NCI-H1105 (cell line): ENCODE measurements around the gene BYSL.

Source experiments
- DNase-seq: peaks from one replicate; lab custom pipeline; 2025; lab: John Stamatoyannopoulos, UW

The BYSL gene

DNA sequence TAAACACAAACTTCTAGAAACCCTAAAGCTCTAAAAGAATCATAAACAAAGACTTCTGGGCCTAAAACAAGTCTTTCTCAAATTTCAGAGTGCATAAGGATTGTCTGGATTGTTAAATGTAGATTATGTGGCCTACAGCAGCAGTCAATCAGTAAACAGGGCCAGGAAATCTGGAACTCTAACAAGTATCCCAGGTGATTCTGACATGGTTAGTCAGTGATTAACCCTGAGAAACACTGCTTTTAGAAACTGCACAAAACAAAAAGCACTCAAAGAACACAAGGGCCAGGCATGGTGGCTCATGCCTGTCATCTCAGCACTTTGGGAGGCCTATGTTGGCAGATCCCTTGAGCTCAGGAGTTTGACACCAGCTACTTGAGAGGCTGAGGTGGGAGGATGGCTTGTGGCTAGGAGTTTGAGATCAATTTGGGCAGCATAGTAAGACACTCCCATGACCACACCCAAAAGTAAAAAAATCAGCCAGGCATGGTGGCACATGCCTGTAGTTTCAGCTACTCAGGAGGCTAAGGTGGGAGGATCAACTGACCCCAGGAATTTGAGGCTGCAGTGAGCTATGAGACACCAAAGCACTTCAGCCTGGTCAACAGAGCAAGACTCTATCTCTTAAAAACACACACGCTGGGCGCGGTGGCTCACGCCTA is 6.3 kb upstream of the BYSL start:
- no peak for DNase-seq

DNA sequence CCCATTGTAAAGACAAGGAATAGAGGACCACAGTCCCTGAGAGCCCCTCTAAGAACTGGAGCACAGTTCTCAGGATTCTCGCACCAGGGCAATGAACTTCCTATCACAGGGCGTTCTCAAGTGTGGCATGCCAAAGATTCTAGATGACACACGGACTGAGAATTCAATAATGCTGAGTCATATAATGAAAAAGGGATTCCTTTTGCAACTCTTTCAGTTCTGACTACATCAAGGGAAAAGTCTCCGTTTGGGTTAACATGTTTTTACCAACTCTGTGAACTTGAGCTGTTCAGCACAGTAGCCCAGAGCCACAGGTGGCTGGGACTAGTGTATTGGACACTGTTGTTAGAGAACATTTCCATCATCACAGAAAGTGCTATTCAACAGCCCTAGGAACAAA is 3.8 kb upstream of the BYSL start:
- DNase-seq, result no peak

DNA sequence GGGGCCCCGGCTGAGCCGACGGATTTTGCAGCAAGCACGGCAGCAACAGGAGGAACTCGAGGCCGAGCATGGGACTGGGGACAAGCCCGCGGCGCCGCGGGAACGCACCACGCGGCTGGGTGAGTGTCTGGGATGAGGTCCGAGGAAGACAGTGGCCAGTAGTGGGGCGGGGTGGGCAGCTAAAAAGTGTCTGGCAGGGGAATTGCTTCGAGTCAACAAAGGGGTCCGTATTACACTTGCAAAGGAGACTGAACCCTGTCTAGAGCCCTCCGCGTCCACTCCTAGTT is 356 bp downstream of the BYSL start:
- DNase-seq, result no peak

DNA sequence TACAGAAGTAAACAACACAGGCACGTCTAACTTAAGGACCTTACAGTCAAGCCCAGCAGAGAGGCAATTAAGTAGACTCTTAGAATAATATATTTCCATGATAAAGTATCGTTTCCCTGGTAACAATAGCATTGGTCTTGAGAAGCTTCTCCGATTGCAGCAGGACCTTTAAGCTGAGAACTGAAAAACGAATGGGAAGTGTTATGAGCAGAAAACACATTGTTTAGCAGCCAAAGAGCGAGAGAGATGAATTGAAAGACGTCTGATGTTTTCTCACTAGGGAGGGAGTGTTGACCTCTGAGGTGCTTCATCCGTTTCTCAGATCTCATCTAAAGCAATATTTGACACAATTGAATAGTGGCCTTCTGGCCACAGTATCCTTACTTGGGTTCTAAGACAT is 855 bp downstream of the BYSL start:
- no peak for DNase-seq

DNA sequence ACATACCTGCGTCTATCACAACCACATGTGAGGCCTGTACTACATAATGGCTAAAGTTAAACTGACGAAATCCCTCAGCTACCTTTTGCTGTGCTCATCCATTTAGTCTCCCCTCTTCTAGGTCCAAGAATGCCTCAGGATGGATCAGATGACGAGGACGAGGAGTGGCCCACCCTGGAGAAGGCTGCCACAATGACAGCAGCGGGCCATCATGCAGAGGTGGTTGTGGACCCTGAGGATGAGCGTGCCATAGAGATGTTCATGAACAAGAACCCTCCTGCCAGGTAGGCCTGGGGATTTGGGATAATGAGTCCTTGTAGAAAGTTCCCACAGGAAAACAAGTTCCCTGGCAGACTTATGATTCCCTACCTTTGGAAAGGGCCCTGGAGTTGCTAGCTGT is 6.0 kb downstream of the BYSL start:
- no peak for DNase-seq

DNA sequence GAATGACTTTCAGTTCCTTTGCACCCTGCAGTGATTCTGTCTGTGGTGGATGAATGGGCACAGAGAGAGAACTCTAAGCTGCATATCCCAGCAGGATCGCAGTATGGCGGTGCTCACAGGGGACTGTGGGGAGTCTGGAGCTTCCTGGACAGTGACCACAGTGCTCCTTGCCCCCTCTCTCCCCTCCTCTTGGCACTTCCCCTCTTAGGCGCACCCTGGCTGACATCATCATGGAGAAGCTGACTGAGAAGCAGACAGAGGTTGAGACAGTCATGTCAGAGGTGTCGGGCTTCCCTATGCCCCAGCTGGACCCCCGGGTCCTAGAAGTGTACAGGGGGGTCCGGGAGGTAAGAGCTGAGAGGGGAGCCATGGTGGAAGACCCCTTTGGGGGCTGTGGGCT is 8.6 kb downstream of the BYSL start:
- no peak for DNase-seq

DNA sequence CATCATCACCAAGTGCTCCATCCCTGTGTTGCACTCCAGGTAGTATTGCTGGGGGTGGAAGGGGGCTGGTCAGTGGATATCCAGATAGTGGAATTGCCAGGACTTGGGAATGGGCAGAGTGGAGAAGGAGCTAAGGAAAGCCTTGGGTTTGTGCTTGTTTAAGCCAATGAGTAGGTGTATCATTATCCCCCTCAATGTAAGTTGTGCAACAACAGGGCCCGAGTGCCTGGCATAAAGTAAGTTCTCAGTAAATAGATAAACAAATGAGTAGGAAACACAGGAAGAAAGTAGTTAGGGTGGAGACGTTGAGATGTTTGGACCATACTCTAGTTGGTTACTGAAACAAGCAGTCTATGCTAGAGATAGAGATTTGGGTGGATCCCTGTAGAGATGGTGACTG is 10.5 kb downstream of the BYSL start:
- no peak for DNase-seq

DNA sequence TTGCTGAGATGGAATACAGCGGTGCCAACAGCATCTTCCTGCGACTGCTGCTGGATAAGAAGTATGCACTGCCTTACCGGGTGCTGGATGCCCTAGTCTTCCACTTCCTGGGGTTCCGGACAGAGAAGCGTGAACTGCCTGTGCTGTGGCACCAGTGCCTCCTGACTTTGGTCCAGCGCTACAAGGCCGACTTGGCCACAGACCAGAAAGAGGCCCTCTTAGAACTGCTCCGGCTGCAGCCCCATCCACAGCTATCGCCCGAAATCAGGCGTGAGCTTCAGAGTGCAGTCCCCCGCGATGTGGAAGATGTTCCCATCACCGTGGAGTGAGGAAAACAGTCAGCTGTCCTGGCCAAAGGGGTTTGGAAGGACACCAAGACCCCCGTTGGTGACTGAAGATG is 11.1 kb downstream of the BYSL start:
- no peak for DNase-seq

DNA sequence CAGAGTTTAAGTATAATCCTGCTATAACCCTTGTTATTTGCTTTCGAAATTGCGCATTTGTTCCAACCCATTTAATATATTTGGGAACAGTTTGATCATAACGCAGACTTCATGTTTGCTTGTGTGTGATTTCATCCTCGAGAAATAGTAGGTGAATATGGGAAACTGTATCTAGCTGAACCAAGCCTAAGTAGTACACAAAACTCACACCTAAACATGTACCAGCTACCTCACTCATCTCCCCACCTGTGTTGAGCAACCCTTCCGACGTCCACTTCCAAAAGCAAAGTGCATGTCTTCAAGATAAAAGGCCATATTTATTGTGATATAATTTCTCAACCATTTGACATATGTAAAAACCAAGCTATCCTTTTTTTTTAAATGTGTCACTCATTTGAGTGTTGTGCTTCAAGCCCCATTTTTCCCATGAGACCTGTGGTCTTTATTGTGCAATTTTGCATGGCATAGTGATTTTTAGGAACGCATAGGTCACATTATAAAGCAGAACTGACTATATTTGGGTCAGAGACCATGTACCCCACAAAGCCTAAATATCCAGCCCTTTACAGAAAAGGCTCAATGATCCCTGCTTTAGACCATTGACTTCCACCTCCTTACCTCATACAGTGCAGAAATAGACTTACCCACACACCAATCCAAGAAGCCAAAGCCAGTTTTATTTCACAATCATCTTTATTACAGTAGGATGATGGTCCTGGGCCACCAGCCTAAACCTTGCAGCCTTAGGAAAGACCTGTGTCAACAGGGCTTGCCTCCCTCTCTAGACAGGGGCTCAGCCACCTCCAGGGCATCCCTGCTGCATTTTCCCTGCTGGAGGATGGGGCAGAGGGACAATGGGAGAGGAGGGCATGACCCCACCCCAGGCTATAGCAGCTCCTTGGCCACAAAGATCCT is 13.2 kb downstream of the BYSL start:
- DNase-seq, result no peak

DNA sequence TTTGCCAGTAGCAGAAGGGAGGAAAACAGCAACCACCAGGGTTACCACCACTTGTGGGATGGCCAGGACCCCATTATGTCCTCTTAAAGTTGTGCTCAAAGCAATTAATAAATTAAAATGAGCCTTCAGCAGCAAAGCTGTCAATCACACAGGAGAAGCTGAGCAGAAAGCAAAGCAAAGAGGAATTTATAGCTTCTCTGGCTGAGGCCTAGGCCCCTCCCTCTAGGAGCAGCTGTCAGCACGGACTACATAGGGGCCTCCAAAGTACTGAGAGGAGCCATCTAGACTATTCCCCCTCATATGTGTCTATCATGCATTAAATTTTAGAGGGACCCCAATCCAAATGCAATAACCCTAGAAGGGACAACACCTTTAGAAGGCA is 13.9 kb downstream of the BYSL start:
- DNase-seq, result no peak

DNA sequence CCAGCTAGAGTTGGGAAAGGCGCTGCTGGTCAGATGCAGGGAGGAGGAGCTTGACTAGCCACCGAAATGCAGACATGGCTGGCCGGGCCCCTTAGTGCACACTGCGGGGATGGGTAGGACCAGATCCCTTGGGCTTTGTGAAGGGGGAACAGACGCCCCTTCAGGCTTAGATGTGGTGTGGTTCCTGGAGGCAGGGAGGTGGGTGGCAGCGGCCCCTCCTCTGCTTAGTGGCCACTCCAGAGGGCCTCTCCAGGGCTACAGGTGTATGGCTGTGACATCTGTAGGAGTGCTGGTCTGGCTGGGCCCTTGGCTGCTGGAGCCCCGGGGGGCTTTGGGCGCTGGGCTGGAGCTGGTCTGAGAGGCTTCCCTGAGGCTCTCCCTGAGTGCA is 14.4 kb downstream of the BYSL start:
- DNase-seq, result no peak

DNA sequence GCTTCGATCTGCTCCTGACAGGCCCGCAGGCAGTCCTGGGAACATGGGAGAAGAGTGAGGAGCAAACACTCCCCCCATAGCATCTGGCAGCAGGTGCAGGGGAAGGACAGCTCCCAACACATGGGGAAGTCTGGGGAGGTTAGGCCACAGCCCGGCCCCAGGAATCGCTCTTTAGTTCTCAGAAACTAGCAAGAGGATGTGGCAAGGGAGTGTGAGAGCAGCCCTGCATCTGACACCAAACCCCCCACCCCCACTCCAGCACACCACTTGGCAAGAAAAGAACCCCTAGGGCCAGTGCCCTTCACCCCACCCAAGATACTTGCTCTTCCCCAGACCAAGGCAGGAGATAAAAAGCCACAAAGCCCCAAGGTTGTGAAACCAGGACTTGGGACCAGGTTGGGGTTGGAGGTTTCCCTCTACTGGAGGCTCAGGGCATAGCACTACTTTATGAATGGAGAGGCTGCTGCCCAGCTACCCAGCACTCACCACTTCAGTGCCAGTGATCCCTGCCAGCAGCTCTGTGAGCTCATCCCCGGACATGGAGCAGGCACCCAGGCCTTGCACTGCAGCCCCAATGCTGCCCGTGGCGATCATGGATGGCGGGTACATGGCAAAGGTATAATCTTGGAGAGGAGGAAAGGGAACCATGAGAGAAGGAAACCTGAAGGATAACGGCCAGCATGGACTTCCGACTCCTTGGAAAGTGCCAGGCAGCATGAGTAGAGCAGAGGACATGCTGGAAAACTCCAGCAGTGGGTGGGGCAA is 15.0 kb downstream of the BYSL start:
- DNase-seq, result peak; percentile 52

DNA sequence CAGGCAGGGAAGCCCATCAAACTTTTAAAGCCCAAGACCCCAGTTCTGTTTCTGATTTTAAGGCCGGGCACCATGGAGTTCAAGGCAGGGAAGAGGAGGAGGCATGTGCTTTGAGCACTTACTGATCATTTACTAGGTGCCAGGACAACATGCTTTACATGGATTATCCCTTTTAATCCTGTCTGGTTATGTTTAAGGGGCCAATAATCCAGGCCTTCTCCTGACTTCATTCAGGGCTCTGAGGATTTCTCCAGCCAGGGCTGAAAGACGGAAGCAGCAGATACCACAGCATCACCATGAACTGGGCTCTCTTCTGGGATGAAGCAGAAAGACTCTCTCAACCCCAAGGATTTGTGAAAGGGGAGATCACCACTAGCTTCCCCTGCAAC is 16.2 kb downstream of the BYSL start:
- DNase-seq, result no peak

DNA sequence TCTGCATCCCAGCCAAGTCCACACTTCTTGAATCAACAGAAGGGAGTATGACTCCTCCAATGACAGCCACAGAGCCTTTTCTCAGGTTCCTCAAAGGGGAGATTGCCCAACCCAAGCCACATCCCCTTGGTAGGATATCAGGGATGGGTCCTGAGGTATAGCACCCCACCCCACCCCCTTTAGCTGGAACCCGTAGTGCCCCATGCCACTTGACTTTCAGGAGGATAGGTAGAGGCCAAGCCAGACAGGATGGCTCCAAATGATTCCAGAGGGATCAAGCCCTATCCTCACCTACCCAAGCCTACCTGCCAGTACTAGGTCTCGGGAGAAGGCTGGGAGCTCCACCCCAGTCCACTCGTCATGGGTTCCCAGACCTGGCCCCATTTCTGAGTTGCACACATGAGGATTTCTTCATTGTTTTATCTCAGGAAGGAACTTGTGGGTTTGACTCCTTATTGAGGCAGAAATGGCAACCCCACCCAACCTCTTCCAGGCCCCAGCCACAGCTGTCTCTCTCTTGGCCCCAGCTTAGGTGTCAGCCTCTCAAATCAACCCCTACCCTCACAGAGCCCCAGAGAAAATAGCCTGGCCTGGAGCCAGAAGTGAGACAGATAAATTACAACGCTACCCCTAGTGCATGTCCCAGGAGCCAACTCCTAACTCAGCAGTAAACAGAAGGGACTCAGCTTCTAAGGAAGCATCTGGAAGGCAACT is 16.7 kb downstream of the BYSL start:
- DNase-seq, result no peak

DNA sequence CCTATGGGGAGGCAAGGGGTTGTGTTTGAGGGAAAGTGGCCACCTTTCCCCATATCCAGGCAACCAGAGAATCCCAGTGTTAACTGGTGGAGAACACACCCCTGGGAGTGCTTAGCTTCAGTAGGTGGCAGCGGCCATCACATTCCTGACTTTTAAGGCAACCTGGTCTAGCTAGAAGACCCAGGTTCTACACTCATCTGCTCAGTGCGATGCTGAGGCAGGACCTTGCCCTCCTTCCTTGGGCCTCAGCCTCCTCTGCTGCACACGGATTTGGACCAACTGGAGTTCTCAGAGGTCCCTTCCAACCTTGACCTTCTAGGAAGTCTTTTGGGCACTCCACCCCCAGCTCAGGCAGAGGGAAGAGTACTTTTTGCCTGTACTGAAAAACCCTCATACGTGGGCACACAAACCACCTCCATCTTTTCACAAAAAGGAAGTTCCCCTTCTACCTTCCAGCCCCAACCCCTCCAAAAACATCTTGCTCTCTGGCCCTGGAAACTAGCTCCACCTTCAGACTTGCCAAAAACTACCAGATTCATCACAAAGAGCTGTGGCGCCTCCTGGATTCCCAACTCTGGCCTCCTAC is 17.4 kb downstream of the BYSL start:
- DNase-seq, result no peak

DNA sequence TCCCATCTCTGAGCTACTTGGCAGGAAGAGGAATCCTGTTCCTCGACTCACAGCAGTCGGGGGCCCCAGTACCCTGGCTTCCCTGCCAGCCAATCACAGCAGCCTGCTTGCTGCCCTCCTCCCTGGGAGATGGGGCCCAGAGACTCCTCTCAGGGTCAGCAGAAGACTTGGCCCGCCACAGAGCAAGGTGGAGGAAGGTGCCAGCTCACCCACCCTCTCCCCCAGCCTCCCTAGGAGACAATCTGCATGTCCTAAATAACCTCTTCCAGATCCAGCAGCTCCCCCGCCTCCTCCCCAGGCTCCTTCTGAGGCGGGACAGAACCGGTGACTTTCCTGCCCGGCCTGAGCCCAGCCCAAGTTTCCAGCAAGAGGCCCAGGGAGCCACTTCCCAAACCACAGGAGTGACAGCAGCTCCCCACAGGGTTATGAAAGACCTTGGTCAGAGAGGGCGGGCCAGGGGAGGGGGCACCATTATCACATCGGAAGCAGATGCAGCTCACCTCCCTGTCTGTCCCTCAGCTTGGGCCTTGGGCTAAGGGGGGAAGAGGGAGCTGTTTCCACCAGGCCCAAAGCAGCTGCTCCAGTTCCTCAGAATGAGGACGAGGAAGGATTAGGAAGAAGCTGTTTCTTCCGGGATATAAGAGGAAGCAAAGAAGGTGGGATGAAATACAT is 18.0 kb downstream of the BYSL start:
- DNase-seq, result no peak

DNA sequence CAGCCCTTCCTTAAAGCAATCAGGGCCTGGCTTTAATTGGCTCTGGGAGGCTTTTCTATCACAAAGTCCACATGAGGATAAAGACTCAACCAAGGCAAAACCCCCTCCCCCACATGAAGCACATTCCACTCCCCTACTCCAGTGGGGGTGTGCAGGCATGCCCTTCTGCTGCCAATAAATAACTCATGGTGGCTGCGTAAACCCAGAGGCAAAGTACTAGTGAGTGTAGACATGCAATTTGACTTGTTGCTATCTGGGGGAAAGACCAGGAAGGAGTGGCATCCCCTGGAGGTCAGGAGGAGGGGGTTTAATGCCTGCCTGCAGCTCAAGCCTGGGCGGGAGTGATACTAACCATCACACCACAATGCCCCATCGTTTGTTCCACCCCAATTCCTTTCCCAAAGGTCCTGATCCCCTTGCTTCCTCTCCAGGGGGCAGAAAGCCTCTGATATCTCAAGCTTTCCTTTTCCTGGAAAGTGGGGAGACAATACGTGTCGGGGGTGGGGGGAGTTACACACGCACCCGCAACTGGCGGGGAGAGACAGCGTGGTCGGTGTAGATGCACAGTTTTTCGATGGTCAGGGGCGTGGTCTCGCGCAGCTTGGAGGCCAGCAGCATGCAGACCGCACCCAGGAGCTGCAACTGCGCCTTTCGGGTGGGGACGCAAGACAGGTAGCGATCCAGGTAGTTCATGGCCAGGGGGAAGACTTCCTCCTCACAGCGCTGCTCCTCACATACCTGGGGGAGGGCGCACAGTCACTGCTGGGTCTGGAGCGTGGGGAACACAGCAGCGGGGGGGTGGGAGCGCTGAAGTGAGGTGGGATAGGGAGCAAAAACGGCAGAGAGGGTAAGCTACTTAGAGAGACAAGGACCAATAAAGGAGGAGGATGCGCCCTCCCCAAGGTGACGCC is 18.8 kb downstream of the BYSL start:
- DNase-seq, result no peak

DNA sequence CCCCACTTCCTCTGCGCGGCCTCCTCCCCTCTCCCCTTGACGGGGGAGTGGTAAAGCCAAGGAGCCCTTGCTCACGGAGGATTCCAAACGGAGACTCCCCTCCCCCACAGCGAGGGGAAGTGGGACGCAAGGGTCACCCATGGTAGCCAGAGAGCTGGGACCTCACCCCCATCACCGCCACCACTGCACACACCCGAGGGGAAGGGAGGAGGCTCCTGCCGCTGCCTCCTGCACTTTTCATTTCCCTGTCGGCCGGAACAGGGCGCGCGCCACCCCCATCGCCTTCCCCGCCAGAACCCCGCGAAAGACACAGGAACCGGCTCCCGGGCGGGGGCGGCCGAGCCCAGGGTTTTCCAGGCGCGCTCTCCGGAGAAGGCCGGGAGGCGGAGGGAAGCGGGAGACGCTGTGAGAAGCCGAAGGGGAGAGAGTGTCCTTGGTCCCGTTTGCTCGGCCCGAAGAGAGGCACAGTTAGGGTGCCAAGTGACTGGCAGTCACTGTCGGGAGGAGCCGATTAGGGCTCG is 19.5 kb downstream of the BYSL start:
- DNase-seq, result no peak

DNA sequence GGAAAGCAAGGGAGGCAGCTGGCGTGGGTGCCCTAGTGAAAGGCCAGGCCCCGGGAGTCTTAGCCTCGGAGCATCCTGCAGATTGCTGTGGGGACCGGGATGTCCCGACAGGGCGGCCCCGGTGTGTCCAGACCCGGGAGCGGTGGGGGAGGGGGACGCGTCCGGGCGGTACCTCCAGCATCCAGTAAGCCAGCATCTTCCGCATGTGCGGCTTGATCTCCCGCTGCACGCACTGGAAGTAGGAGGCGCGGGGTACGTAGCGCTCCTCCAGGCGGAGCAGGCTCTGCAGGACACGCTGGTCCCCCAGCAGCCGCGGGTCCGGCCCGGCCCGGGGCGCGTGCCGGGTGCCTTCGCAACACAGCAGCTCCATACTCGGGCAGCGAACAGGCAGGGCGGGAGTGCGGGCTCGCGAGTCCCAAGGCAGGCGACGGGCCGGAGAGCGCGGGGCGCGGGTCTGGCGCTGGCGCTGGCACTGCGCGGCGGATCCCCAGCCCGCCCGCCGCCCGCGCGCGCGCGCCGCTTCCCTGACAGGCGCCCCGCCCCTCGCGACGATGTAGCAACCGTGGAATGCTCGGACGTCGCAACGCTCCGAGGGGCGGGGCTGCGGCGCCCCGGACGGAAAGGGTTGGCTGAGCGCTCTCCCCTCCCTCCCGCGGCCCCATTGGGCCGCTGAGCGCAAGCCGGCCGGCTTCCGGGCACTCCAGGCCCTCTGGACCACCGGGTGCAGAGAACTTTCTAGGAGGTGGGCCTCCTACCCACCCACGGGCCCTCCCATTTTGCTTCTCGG is 20.2 kb downstream of the BYSL start, which contains the start of gene CCND3:
Gene CCND3 (minus strand): TSS at position 529 of the 787 bp plus-strand sequence. CDS start 159 bp downstream, at position 370.
- peak; percentile 92 for DNase-seq
